NCI-H1436 (cell line): ENCODE measurements around the gene ACTR3C.
"Not testable (repeated sequence)": the region's sequence is repeated elsewhere in the genome, so short reads cannot be mapped to it uniquely, and the experiment has no call there.

Experiments used
- DNase-seq: peaks from one replicate; lab custom pipeline; 2025; lab: John Stamatoyannopoulos, UW

Gene ACTR3C

GRCh38 chr7:150281681-150282403 is 41.5 kb downstream of the ACTR3C start:
- DNase-seq: not testable (repeated sequence)

DNA sequence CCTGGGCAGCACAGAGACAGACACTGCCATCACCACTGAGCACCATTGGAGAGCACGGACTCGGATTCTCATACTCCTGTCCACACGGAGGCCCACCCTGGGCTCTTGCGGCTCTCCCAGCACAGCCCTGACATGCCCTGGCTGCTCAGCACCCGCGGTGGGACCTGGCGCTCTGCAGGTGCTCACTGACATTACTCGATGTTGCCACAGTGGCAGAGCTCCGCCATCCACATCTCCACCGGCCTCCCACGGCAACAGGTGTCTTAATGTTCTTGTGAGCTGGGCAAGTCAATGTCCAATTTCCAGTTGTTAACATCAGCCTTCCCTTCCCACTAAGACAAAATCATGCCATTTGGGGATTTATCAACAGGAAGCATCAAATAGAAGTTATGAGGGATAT is 45.0 kb downstream of the ACTR3C start:
- DNase-seq: not testable (repeated sequence)

DNA sequence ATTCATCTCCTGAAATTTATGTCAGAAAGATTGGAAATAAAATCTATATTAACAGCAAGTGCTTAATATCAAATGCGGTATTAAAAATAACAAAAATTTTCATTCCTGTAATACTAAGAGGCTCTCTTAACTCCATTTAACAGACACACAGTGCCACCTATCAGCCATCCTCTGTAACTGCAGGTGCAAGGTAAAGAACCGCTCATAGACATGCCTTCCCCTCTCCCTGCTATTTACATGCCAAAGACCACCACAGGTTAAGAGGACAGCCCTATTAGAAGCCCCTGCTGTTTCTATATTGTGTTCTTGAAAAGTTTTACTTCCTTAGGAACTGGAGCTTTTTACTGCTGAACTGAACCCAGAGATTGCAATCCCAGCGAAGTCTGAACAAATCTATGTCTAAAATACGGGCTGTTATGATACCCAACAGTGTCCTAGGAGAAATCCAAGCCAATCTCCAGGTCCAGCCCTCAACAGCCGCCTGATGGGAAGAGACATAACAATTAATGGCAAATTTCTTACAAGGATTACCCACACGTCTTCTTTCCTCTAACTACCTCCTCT is 47.1 kb downstream of the ACTR3C start:
- not testable (repeated sequence) for DNase-seq

- DNase-seq: not testable (repeated sequence)
Measured at GRCh38 chr7:150271898-150272297, 51.4 kb downstream of the ACTR3C start.

DNA sequence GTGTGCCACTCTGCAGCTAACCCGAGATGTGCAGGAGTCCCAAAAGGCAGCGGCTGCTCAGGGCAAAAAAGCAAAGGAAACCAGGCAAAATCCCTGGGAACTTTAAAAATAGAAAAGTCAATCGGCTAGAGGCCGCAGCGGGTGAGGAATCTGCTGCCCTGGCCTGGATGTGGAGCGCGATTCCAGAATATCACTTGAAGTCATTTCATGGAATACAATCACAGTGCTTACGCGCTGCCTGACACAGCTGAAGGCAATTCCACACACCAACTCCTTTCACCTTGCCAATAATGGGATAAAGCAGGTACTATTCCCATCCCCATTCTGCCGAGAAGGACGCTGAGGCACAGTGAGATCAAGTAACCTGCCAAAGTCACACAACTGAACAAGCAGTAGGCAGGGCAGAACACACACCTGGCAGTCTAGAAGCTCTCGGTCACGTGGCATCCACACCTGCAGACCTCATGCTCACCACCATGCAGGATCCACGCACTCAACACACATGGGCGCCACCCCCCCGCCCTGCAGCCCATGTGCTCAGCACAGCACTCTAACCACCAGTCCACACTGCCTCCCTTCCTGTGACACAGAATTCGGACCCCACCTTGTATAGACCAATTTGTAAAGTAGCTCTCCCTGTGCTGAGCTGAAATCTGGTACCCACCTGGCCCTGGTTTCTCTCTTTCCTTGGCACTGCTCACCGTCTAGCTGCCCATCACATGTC is 53.1 kb downstream of the ACTR3C start:
- not testable (repeated sequence) for DNase-seq

DNA sequence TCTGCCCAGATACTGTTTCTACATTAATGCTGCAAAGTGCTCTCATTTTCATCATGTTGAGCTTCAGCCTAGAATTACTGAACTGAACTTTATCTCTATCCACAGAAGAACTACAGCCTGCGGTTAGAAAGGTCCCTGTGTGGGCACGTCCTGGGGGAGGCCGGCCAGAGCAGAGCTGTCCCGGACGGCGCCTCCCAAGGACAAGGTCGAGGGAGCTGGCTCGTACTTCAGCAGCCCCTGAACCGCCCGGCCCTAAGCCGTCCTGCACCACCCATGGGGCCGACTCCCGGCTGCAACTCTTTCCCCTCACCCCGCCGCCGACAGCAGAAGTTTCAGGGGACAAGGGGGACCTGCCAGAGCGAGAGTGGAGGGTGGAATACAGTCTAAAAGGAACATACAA is 54.5 kb downstream of the ACTR3C start:
- DNase-seq: not testable (repeated sequence)

GRCh38 chr7:150268287-150268686 is 55.1 kb downstream of the ACTR3C start:
- DNase-seq: not testable (repeated sequence)

DNA sequence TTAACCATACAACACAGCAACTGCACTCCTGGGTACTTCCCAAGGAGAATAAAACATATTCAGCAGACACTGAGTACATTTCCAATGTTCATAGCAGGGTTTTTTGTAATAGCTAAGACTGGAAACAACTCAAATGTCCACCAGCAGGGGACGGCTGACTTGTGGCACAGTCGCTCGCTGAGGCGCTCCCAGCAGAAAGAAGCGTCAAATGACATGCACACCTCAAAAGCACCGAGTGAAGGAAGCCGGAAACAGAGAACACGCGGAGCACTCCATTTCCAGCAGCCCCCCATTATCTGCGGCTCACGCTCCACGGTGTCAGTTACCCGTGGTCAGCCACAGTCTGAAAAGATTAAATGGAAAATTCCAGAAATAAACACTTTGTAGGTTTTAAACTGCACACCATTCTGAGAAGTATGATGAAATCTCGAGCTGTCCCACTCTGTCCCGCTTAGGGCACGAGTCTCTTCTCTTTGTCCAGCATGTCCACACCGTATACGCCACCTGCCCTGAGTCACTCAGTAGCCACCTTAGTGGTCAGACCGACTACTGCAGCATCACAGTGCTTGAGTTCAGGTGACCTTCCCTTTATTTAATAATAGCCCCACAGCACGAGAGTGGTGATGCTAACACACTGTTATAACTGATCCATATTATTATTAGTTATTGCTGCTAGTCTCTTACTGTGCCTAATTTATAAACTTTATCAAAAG is 56.2 kb downstream of the ACTR3C start:
- not testable (repeated sequence) for DNase-seq

- DNase-seq: not testable (repeated sequence)
Measured at GRCh38 chr7:150262656-150263055, 60.7 kb downstream of the ACTR3C start.

GRCh38 chr7:150247745-150248144 is 75.6 kb downstream of the ACTR3C start:
- DNase-seq: not testable (repeated sequence)

- not testable (repeated sequence) for DNase-seq
Measured at GRCh38 chr7:150245208-150245607, 78.1 kb downstream of the ACTR3C start.

DNA sequence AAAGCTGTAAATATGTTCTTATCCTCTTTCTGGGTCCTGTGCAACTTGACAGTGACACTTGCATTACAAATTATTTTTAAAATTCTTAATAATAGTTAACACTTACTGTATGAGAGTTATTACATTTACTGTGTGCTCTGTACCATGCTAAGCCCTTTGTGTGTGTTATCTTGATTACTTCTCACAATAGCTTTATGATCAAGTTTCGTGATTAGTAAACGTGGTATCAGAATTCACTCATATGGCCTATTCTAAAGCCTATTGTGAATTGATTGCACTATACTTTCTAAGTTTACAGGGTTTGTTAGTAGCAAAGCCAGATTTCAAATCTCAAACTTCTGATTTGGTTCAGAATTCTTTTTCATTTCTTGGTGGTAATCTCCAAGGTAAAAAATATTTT is 80.4 kb downstream of the ACTR3C start:
- not testable (repeated sequence) for DNase-seq

DNA sequence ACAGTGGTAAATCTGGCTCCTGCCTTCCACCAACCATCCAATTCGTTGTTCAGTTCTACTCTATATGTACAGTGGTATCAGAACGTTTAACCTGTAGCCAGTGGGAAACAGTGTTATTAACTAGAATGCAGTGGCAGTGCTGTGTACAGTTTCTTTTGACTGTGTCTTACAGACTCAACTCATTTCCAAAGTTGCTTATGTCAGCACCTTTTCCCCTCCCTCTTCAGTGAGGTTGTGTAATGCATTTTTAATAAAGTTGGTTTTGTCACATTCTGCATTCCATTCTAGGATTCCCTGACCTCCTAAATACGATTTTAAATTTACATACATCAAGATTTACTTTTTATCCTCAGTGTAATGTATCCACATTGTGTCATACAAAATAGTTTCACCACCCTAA is 97.9 kb downstream of the ACTR3C start:
- DNase-seq: not testable (repeated sequence)

DNA sequence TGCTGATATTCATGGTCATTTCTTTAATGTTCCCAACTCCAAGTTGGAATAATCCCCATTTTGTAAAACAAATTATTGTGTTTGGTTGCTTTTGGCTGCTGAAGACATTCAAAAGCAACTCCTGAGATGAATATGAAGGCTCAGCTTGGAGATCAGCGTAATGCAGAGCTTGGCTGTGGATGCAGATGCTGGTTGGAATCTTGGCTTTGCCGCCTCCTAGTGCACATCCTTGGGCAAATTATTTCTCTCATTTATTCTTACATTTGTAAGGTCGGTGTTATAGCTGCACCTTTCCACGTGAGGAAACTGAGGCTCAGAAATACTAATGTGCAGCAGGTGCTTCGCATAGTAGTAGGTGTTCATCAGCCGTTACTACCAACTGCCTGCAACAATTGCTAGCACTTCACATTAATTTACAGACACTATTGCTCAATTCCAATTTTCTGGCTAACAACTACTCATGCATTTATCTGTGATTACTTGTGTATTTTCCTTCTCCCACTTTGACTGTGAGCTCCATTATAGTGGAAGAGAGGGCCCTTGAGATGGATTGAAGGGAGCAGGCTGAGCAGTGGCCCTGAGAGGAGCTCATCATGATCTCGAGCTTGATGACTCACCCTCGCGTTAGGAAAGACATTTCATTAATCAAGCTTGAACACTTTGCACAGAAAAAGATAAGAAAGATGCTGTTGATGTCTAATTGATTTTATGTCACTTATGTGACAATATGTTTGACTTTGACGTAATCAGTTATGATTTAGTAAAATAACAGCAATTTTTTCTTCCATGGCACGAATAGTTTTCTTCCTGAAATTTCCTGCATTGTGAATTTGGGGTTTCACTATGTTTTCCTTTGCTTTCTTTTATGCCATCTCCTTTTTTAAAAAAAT is 101.0 kb downstream of the ACTR3C start:
- peak; percentile 33 for DNase-seq

GRCh38 chr7:150220673-150221181 is 102.6 kb downstream of the ACTR3C start:
- DNase-seq: not testable (repeated sequence)

DNA sequence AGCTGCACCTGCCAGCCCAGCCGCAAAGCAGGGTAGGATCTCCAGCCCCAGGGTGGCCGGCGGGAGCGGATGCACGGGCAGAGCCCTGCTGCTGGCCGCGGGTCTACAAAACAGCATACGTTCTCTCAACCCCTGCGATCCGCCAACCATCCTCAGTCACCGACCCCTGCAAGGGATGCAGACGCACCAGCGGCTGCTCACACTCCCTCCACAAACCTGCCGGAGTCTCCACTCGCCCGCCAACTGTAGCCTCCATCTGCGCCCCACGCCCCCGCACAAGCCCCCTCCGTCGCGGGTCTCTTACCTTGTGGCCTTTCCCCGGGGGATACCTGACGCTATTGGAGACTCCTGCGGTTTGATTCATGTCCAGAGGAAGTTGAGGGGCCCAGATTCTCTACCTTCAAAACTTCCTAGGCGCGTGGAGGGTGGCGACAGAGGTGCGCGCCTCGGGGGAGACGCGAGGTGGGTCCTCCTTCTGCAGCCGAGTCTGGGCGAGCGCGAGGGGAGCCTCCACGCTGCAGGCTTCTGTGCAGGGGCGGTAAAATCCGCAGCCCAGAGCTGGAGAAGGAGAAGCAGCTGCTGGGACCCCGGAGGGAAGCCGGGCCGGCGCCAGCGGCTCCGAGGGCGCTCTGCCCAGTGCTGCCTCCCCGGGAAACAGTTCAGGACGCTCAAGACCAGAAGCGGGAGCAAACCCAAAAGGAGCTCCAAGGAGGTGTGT is 103.2 kb downstream of the ACTR3C start:
- DNase-seq: not testable (repeated sequence)

- not testable (repeated sequence) for DNase-seq
Measured at GRCh38 chr7:150206848-150207247, 116.5 kb downstream of the ACTR3C start.

DNA sequence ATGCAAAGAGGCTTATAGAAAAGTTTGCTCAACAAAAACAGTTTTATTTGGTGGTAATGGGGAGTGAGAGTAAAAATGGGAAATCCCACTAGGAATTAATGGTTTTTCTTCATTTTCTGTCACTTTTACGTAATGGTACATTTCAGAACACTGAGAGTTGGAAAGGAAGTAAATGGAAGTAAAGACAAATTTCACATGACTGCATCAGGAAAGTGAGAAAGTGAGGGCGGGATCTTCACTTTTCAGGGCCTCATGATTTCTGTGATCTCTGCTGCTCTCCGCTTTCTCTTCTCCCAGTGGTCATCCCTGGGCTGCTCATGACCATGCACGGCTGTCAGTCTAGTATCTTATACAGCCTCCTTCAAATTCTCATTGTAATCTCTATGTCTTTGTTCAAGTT is 117.5 kb downstream of the ACTR3C start:
- not testable (repeated sequence) for DNase-seq

DNA sequence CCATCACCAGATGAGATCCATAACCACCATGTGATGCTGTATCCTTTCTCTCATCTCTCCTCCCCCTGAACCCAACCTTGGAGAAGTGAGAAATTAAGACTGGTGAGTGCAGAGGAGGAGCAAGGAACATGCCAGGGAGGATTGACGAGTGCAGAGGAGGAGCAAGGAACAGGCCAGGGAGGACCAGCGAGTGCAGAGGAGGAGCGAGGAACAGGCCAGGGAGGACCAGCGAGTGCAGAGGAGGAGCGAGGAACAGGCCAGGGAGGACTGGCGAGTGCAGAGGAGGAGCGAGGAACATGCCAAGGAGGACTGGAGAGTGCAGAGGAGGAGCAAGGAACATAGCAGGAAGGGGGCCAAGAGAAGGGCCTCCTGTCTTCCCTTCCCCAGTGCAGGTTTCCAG is 118.8 kb downstream of the ACTR3C start:
- not testable (repeated sequence) for DNase-seq

- DNase-seq: not testable (repeated sequence)
Measured at GRCh38 chr7:150202894-150203293, 120.5 kb downstream of the ACTR3C start.
